ENCODE measurements around the gene THSD4. TPM values are rescaled to one million over a fixed set of nuclear protein-coding genes. Genes with fewer than 3 reads are reported as not detected.
"Not testable (repeated sequence)": the region's sequence is repeated elsewhere in the genome, so short reads cannot be mapped to it uniquely, and the experiment has no call there.

The THSD4 gene
- polyA plus RNA-seq, 1 experiment: 45.8 TPM

DNA sequence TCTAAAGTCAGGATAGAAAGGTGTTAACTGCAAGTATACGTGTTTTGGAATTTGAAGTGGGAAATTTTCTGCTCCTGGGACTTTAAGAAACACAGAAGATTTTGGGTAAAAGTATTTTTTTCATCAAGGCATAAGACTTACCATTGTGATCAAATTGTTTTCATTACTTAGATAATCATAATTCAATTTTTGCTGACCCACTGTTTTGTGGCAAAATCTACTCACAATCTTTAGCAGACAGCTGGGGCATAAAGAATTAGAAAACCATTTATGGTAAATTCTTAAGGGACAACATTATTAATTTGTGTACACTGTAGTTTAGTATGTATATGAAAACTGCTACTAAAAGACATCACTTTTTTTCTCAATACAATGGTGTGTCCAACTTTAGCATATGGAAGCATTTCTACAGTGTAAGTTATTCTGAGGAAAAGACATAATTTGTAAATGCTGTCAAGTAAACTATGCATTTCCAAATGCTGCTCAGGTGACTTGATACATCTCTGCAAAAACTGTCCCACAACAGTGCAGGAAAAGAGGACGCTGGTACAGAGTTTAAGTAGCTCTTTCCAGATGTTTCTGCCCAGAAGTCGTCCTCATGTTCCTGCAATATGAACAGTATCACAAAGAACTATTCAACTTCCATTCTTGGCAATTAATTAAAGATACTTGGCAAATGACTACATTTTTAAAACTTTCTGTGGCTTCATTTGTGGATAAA lies 52.3 kb downstream of the THSD4 start:
- no peak for DNase-seq (ENCODE audit: low read depth, low spot score)
- ChIA-PET CTCF (no interaction called here), POLR2A (no interaction called here)
- no peak overlapping the region for H3K4me3 ChIP-seq (ENCODE audit: low read depth, low read length)
- H3K27ac ChIP-seq (ENCODE audit: low read depth, low read length): no peak overlapping the region
- no peaks in the 10 kb centered on the region for H3K27me3 ChIP-seq (ENCODE audit: control insufficient read depth, insufficient read depth, low read length)
- peaks cover 5% of the 10 kb centered on the region; the same call in 1 of the 2 replicates for H3K9me3 ChIP-seq (ENCODE audit: control insufficient read depth, insufficient read depth, low read length)
- TF ChIP-seq CTCF (IDR thresholded peaks at IDR 0.05; ENCODE audit: low read depth, low read length): no peak

DNA sequence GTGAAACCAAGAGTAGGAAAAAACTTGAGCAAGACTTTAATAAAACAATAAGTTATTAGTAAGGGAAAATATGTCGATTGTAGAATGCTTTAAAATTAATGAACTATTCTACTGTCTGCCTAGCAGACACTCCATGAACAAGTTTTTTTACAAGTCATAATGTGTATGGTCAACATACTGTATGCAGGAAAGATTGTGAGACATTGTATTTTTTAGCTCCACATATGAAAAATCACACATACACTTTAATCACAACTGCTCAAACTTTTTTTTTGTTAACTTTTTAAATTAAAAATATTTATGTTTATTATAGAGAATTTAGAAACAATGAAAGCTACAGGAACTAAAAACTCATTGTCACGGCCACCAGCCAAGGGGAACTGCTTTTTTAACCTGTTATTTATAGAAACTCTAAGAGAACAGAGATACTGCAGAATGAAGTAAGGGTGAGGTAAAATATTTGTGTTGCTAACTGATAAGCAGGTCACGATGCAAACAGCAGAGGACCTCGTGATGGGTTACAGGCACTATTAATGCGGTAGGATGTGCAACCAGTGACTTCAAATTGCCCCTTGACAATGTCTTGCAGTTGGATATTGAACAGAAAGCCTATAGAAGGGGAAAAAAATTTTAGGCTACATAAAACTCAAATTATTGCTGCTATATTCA lies 53.0 kb downstream of the THSD4 start:
- Histone ChIP-seq H3K27me3 (ENCODE audit: control insufficient read depth, insufficient read depth, low read length) (no peaks in the 10 kb centered on the region), H3K9me3 (ENCODE audit: control insufficient read depth, insufficient read depth, low read length) (peaks cover 5% of the 10 kb centered on the region; the same call in 1 of the 2 replicates), H3K4me3 (ENCODE audit: low read depth, low read length) (no peak overlapping the region), H3K27ac (ENCODE audit: low read depth, low read length) (no peak overlapping the region)
- ChIA-PET CTCF (interaction anchor here (0.6 kb wide), 1 partner anchor 273 kb away, joined by 5 read pairs; no protein-coding TSS in a partner anchor), POLR2A (no interaction called here)
- TF ChIP-seq CTCF (IDR thresholded peaks at IDR 0.05; ENCODE audit: low read depth, low read length): no peak
- DNase-seq (ENCODE audit: low read depth, low spot score): no peak

DNA sequence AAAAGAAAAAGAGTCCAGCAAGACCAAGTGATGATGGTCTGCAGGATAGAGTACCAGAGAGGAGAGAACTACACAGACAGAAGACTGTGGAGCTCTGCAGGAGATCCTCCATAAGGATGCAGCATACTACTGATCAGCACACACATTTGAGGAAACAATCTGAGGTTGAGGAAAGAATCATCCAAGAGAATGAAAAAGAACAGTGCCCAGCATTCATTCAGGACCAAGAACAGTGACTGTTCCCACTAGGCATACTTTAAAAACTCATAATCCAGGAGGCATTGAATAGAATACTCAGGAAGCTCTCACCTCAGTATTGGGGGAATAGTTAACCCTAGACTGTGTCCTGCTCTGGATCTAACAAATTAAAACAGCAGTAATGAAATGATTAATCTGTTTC lies 54.9 kb downstream of the THSD4 start:
- H3K27ac ChIP-seq (ENCODE audit: low read depth, low read length): no peak overlapping the region
- no peak overlapping the region for H3K4me3 ChIP-seq (ENCODE audit: low read depth, low read length)
- ChIA-PET POLR2A (no interaction called here), CTCF (no interaction called here)
- no peak for TF ChIP-seq CTCF (IDR thresholded peaks at IDR 0.05; ENCODE audit: low read depth, low read length)
- DNase-seq (ENCODE audit: low read depth, low spot score): no peak
- peaks cover 5% of the 10 kb centered on the region for H3K9me3 ChIP-seq (ENCODE audit: control insufficient read depth, insufficient read depth, low read length)
- no peaks in the 10 kb centered on the region for H3K27me3 ChIP-seq (ENCODE audit: control insufficient read depth, insufficient read depth, low read length)

GRCh38 chr15:71171195-71171594 lies 55.9 kb downstream of the THSD4 start:
- peaks cover 5% of the 10 kb centered on the region for H3K9me3 ChIP-seq (ENCODE audit: control insufficient read depth, insufficient read depth, low read length)
- DNase-seq (ENCODE audit: low read depth, low spot score): no peak
- TF ChIP-seq CTCF (IDR thresholded peaks at IDR 0.05; ENCODE audit: low read depth, low read length): no peak
- H3K4me3 ChIP-seq (ENCODE audit: low read depth, low read length): no peak overlapping the region
- ChIA-PET POLR2A (no interaction called here), CTCF (no interaction called here)
- H3K27ac ChIP-seq (ENCODE audit: low read depth, low read length): no peak overlapping the region
- H3K27me3 ChIP-seq (ENCODE audit: control insufficient read depth, insufficient read depth, low read length): no peaks in the 10 kb centered on the region

- CTCF ChIA-PET; H3K27ac ChIP-seq (ENCODE audit: low read depth, low read length); POLR2A ChIA-PET; H3K9me3 ChIP-seq (ENCODE audit: control insufficient read depth, insufficient read depth, low read length); H3K27me3 ChIP-seq (ENCODE audit: control insufficient read depth, insufficient read depth, low read length); DNase-seq (ENCODE audit: low read depth, low spot score); H3K4me3 ChIP-seq (ENCODE audit: low read depth, low read length): not testable (repeated sequence)
These were observed 59.1 kb downstream of the THSD4 start for GRCh38 chr15:71174360-71174759.

Measured in AG04450 (cell line).